Immature natural killer cell (primary cell): ENCODE results near the gene C20orf96. TPM values are rescaled to one million over a fixed set of nuclear protein-coding genes. Genes with fewer than 3 reads are reported as not detected.

Experiments used
- DNase-seq, 3 donors: peaks; one replicate each; pipeline ENCODE4 v3.0.0; 2022; ENCODE audit warnings: mixed read lengths in 1 of 3
- H3K27ac Mint-ChIP-seq, 6 donors: one replicate each; pipeline ENCODE4 v1.8.0; 2020; ENCODE audit warnings: mixed read lengths in 6 of 6, mild to moderate bottlenecking in 5 of 6, inconsistent platforms in 4 of 6, moderate library complexity in 3 of 6
- H3K27me3 Mint-ChIP-seq, 3 donors: one replicate each; pipeline ENCODE4 v1.8.0; 2020 to 2021; ENCODE audit warnings: low read depth in 3 of 3, mild to moderate bottlenecking in 3 of 3, mixed read lengths in 3 of 3, moderate library complexity in 3 of 3, inconsistent platforms in 1 of 3
- H3K36me3 Mint-ChIP-seq, 3 donors: one replicate each; pipeline ENCODE4 v1.8.0; 2020; ENCODE audit warnings: mixed read lengths in 3 of 3, inconsistent platforms in 2 of 3, mild to moderate bottlenecking in 2 of 3
- H3K4me1 Mint-ChIP-seq, 2 donors: one replicate each; pipeline ENCODE4 v1.8.0; 2020; ENCODE audit warnings: inconsistent platforms in 2 of 2, mild to moderate bottlenecking in 2 of 2, mixed read lengths in 2 of 2, moderate library complexity in 1 of 2
- H3K4me3 Mint-ChIP-seq, 5 donors: one replicate each; pipeline ENCODE4 v1.8.0; 2020; ENCODE audit warnings: mild to moderate bottlenecking in 5 of 5, mixed read lengths in 5 of 5, inconsistent platforms in 3 of 5, moderate library complexity in 3 of 5
- H3K9me3 Mint-ChIP-seq, 6 donors: one replicate each; pipeline ENCODE4 v1.8.0; 2020; ENCODE audit warnings: mild to moderate bottlenecking in 6 of 6, mixed read lengths in 6 of 6, inconsistent platforms in 4 of 6, moderate library complexity in 3 of 6
- polyA plus RNA-seq, 3 donors: library from polyadenylated mRNA; unstranded; fragments of 300-500 nt; fragmentation: Illumina TruSeq; gene quantifications; one replicate each; pipeline ENCODE4 v1.2.3, GENCODE V29; 2021

Gene C20orf96
- polyA plus RNA-seq, 3 donors from 2014 or later, result 0.23 to 0.50 (median 0.32) TPM

- Mint-ChIP-seq H3K4me1 (peaks cover 18 to 22% of the 10 kb centered on the region in 2 donors), H3K27me3 (peaks cover 2 to 16% (median 3%) of the 10 kb centered on the region in 3 donors), H3K4me3 (peak within 1 kb of the TSS; percentile 87 to 93 (median 92)), H3K36me3 (peaks cover 0 to 6% (median 0%) of the 10 kb centered on the region in 3 donors), H3K27ac (peak within 1 kb of the TSS; percentile 82 to 94 (median 91)), H3K9me3 (no peaks in the 10 kb centered on the region)
- peak; percentile 93 to 95 (median 94) for DNase-seq
These were observed 34.7 kb upstream of the C20orf96 start, which contains the start of gene SOX12 for GRCh38 chr20:325045-325888. Gene SOX12 (plus strand): TSS chr20:325552. CDS start chr20:325925, 373 bp downstream.

- DNase-seq, result peak; percentile 86 to 87 (median 86)
- peaks cover 15 to 21% of the 10 kb centered on the region in 2 donors for H3K4me1 Mint-ChIP-seq
These were observed 33.9 kb upstream of the C20orf96 start for GRCh38 chr20:324177-325044.

DNA sequence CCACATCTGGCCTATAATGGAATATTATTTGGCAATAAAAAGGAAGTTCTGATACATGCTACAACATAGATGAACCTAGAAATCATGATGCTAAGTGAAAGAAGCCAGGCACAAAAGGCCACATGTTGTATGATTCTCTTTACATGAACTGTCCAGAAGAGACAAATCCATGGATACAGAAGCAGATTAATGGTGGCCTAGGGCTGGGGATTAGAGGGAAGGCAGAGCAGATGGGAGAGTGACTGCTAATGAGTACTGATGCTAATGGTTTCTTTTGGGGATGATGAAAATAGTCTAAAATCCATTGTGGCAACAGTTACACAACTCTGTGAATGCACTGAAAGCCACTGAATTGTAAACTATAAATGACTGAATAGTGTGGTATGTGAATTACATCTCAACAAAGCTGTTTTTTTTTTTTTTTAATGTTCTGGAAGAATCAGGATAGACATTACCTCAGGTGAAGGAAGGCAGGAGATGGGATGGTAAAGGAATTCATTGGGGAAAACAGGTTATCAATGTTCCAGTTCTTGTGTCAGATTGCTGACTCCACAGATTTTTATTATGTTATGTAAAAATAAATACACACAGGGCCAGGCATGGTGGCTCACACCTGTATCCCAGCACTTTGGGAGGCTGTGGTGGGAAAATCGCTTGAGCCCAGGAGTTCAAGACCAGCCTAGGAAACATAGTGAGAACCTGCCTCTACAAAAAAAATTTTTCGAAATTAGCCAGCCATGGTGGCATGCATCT lies 25.9 kb upstream of the C20orf96 start:
- H3K4me1 Mint-ChIP-seq, result peaks cover 2 to 4% of the 10 kb centered on the region in 2 donors
- H3K36me3 Mint-ChIP-seq, result peaks cover 0 to 9% (median 0%) of the 10 kb centered on the region in 3 donors
- peaks cover 0 to 8% (median 2%) of the 10 kb centered on the region in 3 donors for H3K27me3 Mint-ChIP-seq
- no peak overlapping the region for H3K27ac Mint-ChIP-seq
- no peak for DNase-seq
- no peaks in the 10 kb centered on the region for H3K9me3 Mint-ChIP-seq
- no peak overlapping the region for H3K4me3 Mint-ChIP-seq

More at GRCh38 chr20:324177-325044, 33.9 kb upstream of the C20orf96 start:
- Mint-ChIP-seq H3K9me3 (no peaks in the 10 kb centered on the region), H3K4me3 (peak overlapping the region; percentile 87 to 93 (median 92)), H3K27me3 (peaks cover 2 to 17% (median 3%) of the 10 kb centered on the region in 3 donors), H3K27ac (peak overlapping the region; percentile 82 to 94 (median 91)), H3K36me3 (peaks cover 0 to 6% (median 0%) of the 10 kb centered on the region in 3 donors)

GRCh38 chr20:313948-314347 lies 23.4 kb upstream of the C20orf96 start:
- Mint-ChIP-seq H3K4me3 (no peak overlapping the region), H3K27me3 (peaks cover 5 to 6% (median 5%) of the 10 kb centered on the region in 3 donors), H3K36me3 (peaks cover 0 to 5% (median 0%) of the 10 kb centered on the region in 3 donors), H3K27ac (no peak overlapping the region), H3K4me1 (peaks cover 15 to 23% of the 10 kb centered on the region in 2 donors), H3K9me3 (no peaks in the 10 kb centered on the region)
- no peak for DNase-seq

GRCh38 chr20:313402-313801 lies 22.9 kb upstream of the C20orf96 start:
- no peak for DNase-seq
- H3K4me1 Mint-ChIP-seq, result peaks cover 15 to 23% of the 10 kb centered on the region in 2 donors
- H3K9me3 Mint-ChIP-seq, result no peaks in the 10 kb centered on the region
- H3K4me3 Mint-ChIP-seq, result no peak overlapping the region
- H3K27ac Mint-ChIP-seq, result no peak overlapping the region
- peaks cover 5 to 6% (median 5%) of the 10 kb centered on the region in 3 donors for H3K27me3 Mint-ChIP-seq
- peaks cover 0 to 5% (median 0%) of the 10 kb centered on the region in 3 donors for H3K36me3 Mint-ChIP-seq

DNA sequence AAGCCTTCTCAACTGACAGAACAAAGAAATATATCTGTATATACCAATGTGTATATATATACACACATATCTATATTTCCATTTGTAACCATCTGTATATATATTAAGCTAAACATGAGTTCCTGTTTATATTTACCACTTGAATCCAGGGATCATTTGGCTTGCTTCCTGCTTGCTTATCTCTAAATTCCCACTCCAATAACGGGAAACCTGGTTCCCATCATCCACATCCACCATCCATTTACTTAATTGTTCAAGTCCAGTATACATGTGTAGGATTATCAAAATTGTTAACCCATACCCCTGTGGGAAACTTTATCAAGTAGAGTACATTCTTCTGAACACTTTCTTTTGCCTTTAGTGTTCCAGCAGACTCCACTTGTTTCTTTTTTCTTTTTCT lies 22.3 kb upstream of the C20orf96 start:
- H3K27ac Mint-ChIP-seq, result no peak overlapping the region

GRCh38 chr20:312067-312466 lies 21.5 kb upstream of the C20orf96 start:
- Mint-ChIP-seq H3K27ac (no peak overlapping the region), H3K4me1 (peaks cover 15 to 23% of the 10 kb centered on the region in 2 donors), H3K36me3 (peaks cover 0 to 5% (median 0%) of the 10 kb centered on the region in 3 donors), H3K4me3 (no peak overlapping the region), H3K9me3 (no peaks in the 10 kb centered on the region), H3K27me3 (peaks cover 3 to 6% (median 5%) of the 10 kb centered on the region in 3 donors)
- DNase-seq, result no peak

More for the DNA sequence above, 22.3 kb upstream of the C20orf96 start:
- Mint-ChIP-seq H3K4me1 (peaks cover 15 to 23% of the 10 kb centered on the region in 2 donors), H3K9me3 (no peaks in the 10 kb centered on the region), H3K36me3 (peaks cover 0 to 5% (median 0%) of the 10 kb centered on the region in 3 donors), H3K4me3 (no peak overlapping the region), H3K27me3 (peaks cover 3 to 5% (median 5%) of the 10 kb centered on the region in 3 donors)
- DNase-seq, result no peak

DNA sequence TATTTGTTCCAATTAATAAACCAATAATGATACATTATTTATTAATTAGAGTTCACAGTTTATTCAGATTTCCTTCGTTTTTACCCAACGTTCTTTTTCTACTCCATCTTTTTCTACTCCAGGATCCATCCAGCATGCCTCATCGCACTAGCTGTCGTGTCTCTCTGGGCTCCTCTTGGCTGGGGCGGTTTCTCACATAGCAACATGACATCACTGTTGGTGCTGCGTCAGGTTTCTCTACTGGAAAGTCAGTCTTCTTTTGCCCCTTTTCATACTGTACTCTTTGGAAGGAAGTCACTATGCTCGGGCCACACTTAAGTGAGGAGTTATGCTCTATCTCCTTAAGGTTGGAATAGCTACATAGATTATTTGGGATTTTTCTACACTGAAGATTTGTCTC lies 21.1 kb upstream of the C20orf96 start:
- no peak overlapping the region for H3K27ac Mint-ChIP-seq
- peaks cover 0 to 7% (median 0%) of the 10 kb centered on the region in 3 donors for H3K36me3 Mint-ChIP-seq
- no peak for DNase-seq
- peak overlapping the region in 4 of 5 donors; percentile 44 to 51 (median 50) for H3K4me3 Mint-ChIP-seq
- H3K4me1 Mint-ChIP-seq, result peaks cover 15 to 23% of the 10 kb centered on the region in 2 donors
- no peaks in the 10 kb centered on the region for H3K9me3 Mint-ChIP-seq
- H3K27me3 Mint-ChIP-seq, result peaks cover 3 to 6% (median 5%) of the 10 kb centered on the region in 3 donors

- H3K4me1 Mint-ChIP-seq, result peaks cover 15 to 23% of the 10 kb centered on the region in 2 donors
- H3K4me3 Mint-ChIP-seq, result peak overlapping the region; percentile 78 to 87 (median 82)
- no peak for DNase-seq
- H3K9me3 Mint-ChIP-seq, result no peaks in the 10 kb centered on the region
- peaks cover 0 to 3% (median 0%) of the 10 kb centered on the region in 3 donors for H3K36me3 Mint-ChIP-seq
- H3K27me3 Mint-ChIP-seq, result peaks cover 3 to 6% (median 5%) of the 10 kb centered on the region in 3 donors
- peak overlapping the region in 3 of 6 donors; percentile 71 to 81 (median 73) for H3K27ac Mint-ChIP-seq
These were observed 20.1 kb upstream of the C20orf96 start for GRCh38 chr20:310645-311044.

DNA sequence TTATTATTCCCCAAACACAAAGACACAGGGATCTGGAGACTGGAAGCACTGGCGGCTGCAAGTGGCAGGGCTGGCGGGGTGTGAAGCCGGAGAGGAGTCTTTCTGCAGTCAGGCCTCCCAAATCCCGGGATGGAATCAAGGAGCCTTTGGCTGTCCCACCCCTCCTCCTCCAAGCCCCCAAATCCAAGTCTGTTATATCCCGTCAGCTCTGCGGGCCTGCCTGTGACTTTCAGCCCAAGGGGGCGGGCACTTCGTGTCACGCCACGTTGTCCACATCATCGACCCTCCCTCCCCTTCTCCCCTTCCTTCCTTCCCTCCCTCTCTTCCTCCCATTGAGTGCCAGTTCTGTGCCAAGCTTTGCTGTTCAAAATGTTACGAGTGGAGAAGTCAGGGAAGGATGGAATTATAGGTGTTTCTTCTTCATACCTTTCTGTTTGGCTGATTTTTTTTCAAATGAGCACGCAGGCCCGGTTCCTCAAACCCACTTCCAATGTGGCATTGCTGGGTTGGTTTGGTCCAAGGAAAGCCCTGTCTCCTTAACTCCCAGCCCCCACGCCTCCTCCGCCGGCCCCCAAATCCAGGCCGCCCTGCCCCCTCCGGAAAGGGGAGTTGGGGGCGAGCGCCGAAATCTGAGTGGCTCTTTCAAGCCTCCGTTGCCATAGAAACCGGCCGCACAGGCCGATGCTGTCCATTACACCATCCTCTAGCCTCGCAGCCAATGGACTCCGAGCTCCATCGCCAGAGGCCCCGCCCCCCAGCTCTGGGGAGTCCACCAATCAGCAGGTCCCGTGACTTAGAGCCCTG lies 19.5 kb upstream of the C20orf96 start:
- H3K27ac Mint-ChIP-seq, result peak overlapping the region; percentile 57 to 91 (median 72)
- H3K36me3 Mint-ChIP-seq, result peaks cover 0 to 3% (median 0%) of the 10 kb centered on the region in 3 donors
- peak; percentile 79 to 83 (median 80) for DNase-seq
- H3K9me3 Mint-ChIP-seq, result no peaks in the 10 kb centered on the region
- H3K4me1 Mint-ChIP-seq, result peaks cover 15 to 23% of the 10 kb centered on the region in 2 donors
- peaks cover 3 to 6% (median 5%) of the 10 kb centered on the region in 3 donors for H3K27me3 Mint-ChIP-seq
- peak overlapping the region; percentile 78 to 87 (median 82) for H3K4me3 Mint-ChIP-seq

- H3K9me3 Mint-ChIP-seq, result no peaks in the 10 kb centered on the region
- no peak for DNase-seq
- peak overlapping the region in 4 of 6 donors; percentile 17 to 78 (median 62) for H3K27ac Mint-ChIP-seq
- H3K36me3 Mint-ChIP-seq, result peaks cover 0 to 3% (median 0%) of the 10 kb centered on the region in 3 donors
- peaks cover 3 to 6% (median 5%) of the 10 kb centered on the region in 3 donors for H3K27me3 Mint-ChIP-seq
- H3K4me3 Mint-ChIP-seq, result peak overlapping the region; percentile 27 to 52 (median 49)
- H3K4me1 Mint-ChIP-seq, result peaks cover 15 to 23% of the 10 kb centered on the region in 2 donors
These were observed 18.8 kb upstream of the C20orf96 start for GRCh38 chr20:309306-309840.
